GM19395 (cell line): ENCODE data around the gene PTGES2.

ENCODE experiments used
- ATAC-seq: cut with Tn5 transposase; IDR thresholded peaks from one replicate; pipeline ENCODE4 v1.9.1; 2021; ENCODE audit warnings: mild to moderate bottlenecking, moderate library complexity; ENCODE audit not compliant: unreplicated experiment

The PTGES2 gene

DNA sequence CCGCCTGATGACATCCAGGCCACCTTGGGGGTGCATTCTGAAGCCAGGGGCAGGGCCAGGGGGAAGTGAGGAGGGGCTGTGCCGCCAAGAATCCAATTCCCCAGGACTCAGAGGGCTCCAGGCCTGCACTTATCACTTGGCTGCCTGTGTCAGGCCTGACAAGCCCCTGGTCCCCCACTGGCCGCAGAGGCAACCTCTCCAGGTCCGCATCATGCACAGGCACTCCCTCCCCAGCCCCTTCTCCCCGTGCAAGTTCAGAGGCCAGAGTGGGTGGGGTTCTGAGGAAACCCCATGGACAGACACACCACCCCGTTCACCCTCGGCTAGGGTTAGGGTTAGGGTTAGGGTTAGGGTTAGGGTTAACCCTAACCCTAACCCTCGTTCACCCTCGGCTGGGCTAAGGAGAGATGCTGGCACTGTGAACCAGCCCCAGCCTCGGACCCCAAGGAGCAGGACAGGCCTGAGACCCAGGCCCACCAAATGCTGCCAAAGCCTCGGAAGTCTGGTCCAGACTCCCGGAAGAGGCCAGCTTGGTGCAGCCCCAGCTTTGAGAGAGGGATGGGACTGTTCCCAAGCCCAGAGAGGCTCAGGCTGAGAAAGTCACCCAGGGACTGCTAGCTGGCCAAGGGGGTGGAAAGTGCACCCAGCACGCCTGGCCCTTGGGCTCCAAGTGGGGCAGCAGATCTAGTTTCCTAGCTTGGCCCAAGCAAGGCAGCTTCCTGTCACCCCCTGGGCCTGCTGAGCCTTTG lies 26.6 kb upstream of the PTGES2 start:
- no peak for ATAC-seq

DNA sequence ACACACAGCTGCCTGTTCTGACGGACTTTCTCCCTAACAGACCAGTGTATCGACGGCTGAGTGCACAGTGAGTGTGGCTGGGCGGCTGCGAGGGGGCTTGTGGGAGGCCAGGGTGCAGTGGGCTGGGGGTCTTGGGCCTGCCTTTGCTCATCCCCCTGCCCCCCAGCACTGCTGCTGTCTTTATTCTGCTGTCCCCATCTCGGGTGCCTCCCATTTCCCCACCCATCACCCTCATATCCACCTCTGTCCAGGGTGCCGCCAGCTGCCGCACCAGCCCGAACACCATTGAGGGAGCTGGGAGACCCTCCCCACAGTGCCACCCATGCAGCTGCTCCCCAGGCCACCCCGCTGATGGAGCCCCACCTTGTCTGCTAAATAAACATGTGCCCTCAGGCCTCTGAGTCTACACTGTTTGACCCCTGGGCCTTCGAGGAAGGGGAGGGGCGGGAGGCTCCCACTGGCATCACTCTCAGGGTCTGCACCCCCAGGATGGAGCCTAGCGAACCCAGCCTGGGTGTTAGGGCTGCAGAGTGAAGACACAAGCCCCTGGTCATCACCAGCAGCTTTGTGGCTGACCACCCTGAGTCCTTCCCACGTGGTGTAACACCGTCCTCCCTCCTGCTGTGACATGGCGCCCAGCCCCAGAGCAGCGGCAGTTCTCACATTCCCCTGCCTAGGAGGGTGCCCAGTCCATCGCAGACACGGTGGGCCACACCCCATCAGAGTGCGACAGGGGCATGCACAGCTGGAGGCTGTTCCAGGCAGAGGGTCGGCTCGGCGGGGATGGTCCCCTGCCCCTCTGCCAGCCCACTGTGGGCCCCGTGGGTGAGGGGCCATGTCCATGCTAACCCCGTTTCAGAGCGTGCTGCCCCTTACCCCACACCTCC lies 25.8 kb upstream of the PTGES2 start:
- no peak for ATAC-seq

DNA sequence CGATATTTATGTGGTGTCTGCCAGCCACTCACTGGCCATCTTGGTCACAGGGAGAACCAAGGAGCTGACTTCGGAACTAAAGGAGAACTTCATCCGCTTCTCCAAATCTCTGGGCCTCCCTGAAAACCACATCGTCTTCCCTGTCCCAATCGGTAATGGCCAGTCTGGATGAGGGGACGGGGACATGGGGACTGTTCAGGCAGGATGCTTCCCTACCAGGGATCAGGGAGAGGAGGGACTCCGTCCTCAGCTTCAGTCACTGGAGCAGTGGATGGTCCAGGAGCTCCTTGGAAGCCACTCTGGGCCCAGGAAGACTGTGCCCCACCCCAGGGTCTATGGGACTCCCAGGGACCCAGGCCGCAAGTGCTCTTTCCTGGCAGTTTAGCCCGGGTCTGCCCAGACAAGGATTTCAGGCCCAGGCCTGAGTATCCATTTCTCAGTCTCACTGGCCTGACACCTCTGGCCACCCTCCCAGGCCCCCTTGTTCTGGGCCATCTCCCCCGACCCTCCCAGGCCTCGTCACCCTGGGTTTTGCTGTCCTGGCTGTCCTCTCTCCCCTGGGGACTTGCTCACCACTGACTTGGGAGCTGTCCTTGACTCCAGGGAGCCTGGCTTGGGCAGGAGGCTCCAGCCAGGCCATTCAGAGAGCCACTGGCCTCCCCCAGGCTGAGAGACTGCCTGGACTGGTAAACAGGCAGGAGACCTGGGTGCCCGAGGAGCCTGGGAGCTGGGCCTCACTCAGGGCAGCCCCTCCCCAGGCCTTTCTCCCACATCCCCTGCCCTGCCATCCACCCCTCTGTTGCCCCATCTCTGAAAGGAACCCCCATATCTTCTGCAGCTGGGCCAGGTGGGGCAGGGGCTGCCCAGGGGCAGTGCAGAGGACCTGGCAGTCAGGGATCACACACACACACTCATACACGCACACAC lies 24.9 kb upstream of the PTGES2 start:
- no peak for ATAC-seq

DNA sequence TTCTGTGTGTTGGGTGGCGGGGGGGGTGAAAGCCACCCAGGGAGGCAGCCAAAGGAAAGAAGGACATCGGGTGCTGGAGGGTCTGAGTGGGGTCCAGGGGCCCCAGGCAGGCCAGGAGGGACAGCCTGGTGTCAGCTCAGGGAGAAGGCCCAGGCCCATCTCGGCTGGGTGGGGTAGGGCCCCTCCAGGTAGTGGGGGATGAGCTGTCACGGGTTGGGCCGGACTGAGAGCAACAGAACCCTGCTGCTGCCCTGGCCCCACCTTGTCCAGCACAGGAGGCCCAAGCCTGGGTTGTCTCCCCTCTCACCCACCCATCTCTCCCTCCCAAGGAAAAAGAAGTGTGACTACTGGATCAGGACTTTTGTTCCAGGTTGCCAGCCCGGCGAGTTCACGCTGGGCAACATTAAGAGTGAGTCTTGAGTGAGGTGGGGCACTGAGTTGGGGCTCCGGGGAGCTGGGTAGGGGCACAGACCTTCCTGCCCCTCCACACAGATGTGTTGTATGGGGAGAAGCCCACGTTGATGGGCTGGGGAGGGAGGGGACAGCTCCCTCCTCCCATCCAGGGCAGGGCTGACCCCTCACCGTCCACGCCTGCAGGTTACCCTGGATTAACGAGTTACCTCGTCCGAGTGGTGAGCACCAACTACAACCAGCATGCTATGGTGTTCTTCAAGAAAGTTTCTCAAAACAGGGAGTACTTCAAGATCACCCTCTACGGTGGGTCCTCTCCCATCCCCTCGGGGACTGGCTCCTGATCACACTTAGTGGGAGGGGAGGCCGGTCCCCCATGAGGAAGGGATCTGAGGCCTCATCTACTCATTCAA lies 24.0 kb upstream of the PTGES2 start:
- ATAC-seq, result no peak

DNA sequence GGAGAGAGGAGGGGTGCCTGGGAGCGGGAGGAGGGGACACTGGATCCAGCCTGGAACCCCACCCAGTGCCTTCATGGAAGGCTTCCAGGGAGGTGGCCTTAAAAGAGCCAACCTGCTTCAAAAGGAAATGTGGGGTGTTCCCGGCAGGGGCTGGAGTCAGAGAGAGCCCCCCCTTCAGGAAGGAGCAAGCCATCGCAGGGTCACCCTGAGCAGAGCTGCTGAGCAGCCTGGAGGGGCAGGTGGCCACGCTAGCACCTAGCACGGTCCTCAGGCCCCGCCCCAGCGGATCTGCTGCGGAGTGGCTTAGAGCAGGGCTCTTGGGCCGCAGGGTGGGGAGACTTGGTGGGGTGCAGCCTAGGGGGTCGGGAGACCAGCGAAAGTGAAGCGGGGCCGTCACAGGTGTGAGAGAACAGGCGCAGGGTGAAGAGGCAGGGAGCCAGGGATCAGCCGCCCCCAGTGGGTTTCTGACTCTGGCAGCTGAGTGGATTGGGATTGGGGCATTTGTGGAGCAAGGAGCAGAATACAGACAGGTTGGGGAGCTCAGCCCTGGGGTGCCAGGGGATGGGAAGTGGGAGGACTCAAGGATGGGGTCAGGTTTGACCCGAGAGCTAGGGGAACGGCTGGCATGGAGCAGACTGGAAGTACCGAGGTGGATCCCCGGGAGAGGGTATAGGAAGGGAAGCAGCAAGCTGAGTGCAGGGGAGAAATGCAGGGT lies 23.2 kb upstream of the PTGES2 start:
- no peak for ATAC-seq

DNA sequence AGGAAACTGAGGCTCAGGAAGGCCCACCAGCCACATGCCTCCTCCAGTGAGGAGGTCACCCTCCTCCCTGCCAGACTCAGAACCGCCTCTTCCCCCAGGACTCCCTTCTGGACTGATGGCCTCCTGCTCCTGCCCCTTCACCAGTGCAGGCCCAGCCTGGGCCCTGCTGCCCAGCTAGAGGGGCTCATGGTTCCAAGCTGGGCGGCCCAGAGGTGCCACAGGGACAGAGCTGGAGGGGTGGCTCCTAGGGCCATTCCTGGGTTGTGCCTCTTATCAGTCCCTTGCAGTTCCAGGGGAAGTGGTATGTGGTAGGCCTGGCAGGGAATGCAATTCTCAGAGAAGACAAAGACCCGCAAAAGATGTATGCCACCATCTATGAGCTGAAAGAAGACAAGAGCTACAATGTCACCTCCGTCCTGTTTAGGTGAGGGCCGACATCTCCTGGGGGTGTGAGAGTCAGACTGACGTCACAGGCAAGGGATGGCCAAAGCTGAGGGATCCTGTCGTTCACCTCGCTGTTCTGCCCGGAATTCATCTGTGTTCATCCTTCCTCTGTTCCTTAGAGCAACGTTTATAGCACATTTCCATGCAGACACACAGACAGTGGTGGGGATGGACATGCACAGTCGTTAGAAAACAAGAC lies 22.5 kb upstream of the PTGES2 start:
- ATAC-seq, result no peak

DNA sequence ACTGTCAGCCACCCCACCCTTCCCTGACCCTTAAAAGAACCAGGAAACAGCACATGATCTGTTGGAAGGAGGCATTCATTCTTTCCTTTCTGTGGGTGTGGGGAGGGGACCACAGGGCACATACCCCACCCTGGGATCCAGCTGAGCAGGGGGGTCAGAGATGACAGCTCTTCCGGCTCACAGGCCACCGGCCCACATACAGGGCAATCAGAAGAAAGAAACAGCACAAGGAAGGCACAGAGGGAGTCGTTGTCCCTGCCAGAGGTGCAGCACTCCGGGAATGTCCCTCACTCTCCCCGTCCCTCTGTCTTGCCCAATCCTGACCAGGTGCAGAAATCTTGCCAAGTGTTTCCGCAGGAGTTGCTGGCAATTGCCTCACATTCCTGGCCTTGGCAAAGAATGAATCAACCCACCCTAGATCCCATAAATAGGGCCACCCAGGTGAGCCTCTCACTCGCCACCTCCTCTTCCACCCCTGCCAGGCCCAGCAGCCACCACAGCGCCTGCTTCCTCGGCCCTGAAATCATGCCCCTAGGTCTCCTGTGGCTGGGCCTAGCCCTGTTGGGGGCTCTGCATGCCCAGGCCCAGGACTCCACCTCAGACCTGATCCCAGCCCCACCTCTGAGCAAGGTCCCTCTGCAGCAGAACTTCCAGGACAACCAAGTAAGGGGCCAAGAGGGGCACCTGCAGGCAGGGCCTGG lies 21.6 kb upstream of the PTGES2 start, which contains the start of gene LCN2:
Gene LCN2, plus strand, starts transcription at position 453 of the 701 bp plus-strand sequence. Its CDS starts 73 bp downstream, at position 526.
- ATAC-seq, result no peak

DNA sequence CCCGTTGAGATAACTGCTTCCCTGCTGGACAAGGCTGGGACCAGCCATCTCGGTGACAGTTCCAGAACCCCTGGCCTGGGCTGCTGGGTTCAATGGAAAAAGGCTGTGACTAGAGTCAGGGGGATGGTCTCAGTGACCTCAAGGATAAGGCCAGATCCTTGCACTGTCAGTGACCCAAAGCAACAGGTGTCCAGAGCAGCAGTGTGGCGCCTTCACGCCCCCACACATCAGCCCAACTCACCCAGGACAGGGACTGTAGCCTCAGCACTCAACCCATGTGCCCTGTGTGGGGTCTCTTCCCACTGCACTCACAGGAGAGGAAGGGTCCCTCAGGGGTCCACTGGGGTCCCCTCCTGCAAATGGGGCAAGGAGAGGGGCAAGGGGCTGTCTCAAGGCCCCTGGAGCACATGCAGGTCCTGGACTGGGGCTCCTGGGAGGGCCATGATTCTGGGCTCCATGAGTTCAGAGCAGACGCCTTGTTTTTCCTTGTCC lies 21.0 kb upstream of the PTGES2 start:
- no peak for ATAC-seq

DNA sequence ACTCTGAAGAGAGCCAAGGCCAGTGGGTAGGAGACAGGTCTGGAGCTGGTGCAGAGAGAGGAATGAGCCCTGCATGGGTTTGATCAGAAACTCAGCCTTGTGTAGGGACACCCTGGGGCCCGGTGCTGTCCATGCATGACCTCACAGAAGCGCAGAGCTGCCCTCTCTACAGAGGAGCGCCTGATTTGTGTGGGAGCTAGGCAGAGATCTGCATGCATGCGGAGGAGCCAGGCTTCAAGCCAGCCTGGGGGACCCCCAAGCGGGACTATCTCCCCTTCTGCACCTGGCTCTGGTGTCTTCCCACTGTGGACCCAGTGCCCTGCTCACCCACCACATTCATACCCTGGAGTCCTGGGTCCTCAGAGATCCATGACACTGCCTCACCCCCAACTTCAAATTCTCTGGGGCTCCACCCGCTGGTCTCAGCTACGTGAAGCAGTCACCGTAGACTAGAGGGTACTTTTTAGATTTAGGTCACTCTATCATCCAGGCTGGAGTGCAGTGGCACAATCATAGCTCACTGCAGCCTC lies 19.1 kb upstream of the PTGES2 start:
- ATAC-seq, result no peak

DNA sequence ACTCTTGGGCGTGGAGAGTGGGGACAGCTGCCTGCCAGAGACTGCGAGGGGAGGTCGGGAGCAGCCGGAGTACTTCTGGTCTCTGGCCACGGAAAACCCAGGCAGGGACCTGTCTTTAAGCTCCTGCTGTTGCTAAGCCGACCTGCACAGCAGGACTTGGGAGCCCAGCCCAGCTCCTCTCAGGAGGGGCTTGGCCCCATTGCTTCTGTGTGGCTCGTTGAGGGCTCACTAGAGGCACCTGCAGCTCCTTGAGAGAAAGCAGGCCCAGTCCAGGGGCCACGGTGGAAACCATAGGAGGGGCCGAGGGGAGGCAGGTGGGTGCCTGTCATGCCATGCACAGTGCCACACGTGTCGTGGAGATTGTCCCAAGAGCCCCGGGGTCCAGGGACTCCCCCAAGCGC lies 18.4 kb upstream of the PTGES2 start:
- no peak for ATAC-seq

DNA sequence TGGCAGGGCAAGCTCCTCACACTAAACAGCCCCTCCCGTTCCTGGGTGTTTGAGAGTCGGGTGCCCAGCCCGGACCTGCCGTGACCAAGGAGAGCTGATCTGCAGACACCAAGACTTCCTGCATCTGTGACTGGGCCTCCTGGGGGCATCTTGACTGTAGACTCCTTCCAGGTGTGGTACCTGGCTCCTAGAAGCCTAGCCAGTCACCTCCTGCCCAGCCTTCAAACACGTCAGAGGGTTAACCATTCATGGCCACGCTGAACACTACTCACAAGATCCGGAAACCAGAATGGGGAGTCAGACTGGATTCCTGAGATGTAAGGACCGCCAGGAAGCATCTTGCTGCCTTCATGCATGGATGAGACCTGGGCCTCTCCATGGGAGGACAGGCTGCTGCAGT lies 18.0 kb upstream of the PTGES2 start:
- ATAC-seq, result no peak

DNA sequence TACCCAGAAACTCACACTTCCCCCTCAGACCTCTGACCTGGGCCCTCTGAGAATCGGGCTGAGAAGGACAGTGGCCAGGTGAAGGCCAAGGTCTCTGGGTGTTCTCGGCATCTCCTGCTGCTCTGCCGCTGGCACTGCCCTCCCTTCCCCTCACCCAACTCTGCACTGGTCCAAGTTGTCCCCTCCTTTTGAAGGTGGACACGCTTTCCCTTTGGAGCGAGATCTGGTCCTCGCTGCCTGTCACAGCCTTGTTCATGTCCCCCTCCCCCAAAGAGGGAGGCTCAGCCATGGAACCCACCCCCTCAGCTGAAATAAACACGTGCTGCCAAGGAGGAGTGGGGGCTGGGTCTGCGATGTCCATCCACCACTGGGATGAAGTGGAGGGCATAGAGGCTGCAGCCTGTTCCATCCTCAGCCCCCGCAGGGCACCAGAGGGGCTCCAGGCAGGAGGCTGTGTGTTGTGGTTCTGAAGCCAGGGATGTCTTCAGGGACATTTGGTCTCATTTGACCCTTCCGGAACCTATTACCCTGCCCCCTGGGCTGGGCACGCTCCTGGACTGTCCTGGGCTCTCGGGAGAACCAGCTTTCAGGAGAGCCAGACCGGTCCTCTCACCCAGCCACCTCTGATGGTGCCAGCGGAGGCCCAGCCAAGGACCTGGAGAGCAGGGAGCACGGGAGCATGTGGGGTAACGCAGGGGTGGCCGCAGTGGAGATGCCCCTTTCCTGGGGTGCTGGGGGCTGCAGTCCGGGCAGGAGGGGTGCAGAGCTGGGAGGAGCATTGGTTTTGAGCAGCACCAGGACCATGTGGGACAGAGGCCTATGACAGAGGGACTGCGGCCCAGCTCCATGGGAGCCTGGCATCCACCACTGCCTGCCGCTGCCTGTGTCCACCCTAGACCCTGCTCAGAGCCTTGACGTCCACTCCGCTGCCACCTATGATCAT lies 17.0 kb upstream of the PTGES2 start:
- ATAC-seq, result no peak

DNA sequence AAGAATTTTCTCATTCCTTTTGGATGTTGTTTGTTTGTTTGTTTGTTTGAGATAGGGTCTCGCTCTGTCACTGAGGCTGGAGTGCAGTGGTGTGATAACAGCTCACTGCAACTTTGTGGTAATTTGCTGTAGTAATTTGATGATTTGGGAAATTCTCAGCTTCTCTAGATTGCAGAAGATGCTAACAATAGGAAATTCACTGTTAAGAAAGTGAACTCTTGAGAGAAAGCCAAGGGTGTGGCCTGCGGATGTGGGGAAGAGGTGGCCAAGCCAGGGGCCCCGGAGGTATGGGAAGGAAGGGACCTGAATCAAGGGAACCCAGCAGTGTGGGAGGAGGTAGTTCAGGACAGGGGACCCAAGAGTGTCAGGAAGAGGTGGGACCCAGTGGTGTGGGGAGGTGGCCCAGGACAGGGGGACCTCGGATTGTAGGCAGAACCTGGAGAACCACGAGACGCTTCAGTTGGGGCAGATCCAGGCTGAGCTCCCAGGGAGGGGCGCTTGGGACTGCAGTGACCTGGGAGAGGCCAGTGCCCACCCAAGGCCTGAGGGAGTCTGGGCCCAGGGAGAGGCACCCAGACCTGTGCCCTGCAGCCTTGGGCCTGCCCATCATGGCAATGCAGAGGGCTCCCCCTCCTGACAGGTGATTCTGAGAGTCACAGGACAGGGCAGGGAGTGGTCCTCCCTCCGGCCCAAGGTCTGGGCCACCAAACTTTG lies 16.2 kb upstream of the PTGES2 start:
- ATAC-seq, result no peak

DNA sequence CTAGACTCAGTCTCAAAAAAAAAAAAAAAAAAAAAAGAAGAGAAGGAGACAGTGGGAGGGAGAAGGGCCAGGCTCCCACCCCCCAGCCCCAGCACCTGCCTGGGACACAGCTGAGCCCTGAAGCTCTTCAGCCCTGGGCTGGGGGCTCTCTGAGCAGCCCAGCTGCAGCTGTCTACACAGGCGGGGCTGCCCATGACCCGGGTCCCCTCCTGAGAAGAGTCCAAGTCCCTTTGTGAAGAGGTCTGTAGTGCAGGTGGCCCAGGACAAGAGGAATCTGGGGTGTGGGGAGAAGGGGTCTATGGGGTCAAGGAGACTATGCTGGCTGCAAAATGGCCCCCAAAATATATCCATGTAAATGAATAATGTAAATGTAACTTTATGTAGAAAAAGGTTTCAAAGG lies 15.1 kb upstream of the PTGES2 start:
- no peak for ATAC-seq

DNA sequence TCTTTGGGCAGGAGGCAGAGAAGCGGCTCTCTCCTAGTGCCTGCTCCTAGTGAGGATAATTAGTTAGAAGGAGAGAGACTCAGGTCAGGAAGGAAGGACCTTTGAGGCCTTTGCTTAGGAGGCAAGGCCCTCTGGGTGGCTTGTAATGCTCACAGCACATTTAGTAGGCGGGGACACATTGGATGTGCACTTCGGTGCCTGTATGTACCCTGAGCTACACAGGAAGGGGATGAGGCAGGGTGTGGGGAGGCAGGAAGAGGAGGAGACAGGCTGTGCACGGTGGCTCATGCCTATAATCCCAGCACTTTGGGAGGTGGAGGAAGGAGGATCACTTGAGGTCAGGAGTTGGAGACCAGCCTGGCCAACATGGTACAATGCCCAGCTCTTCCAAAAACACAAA lies 14.5 kb upstream of the PTGES2 start:
- no peak for ATAC-seq

DNA sequence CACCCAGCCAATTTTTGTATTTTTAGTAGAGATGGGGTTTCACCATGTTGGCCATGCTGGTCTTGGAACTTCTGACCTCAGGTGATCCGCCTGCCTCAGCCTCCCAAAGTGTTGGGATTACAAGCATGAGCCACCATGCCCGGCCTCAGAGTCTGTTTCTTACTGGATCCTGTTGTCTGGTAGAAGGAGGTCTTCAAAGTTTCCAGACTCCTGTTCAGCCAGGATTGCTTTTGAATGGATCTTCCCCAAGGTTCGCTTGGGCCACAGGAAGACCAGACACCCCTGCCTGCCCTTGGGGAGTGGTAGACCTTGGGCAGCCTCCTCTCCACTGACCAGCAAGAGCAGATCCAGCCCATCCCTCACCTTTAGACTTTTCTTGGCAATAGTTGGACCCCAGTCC lies 14.1 kb upstream of the PTGES2 start:
- ATAC-seq, result no peak
